OCI-LY3 (cell line): ENCODE data around the gene POTEM.
"Not testable (repeated sequence)": the region's sequence is repeated elsewhere in the genome, so short reads cannot be mapped to it uniquely, and the experiment has no call there.

Experiments used
- CTCF ChIP-seq: fragments of 200-600, 300-600 bp; sonication (generic); IDR thresholded peaks from 2 replicates; pipeline ENCODE4 v1.5.1; 2014; ENCODE audit warnings: antibody characterized with exemption, low read length, low read depth
- EZH2phosphoT487 ChIP-seq: fragments of 200-600 bp; shearing (Covaris generic); IDR thresholded peaks from 2 replicates; pipeline ENCODE4 v1.6.1; 2018; ENCODE audit warnings: antibody characterized with exemption, mixed run types, low read depth

GRCh38 chr14:18961576-18961975, 5.7 kb upstream of the POTEM start:
- TF ChIP-seq EZH2phosphoT487, CTCF: not testable (repeated sequence)
